Endothelial cell of umbilical vein (primary cell): ENCODE measurements around the gene OTX2. TPM values are rescaled to one million over a fixed set of nuclear protein-coding genes. Genes with fewer than 3 reads are reported as not detected.

ENCODE experiments used
- BruUV-seq: library from RNA; stranded (reverse); fragments of 400-500 nt; replicated peaks from 2 replicates; lab custom pipeline; 2021; lab: Mats Ljungman, UMichigan
- CTCF ChIA-PET: fragments of 300-600, 350-600 bp; sonication (Branson Sonifier 250); formaldehyde crosslinking; loops from one replicate; lab custom pipeline; 2021; ENCODE audit warnings: antibody characterized with exemption, inconsistent platforms; lab: Charles Lee
- POLR2A ChIA-PET: fragments of 300-600, 350-600 bp; sonication (Branson Sonifier 250); formaldehyde crosslinking; loops from one replicate; lab custom pipeline; 2021; ENCODE audit warnings: antibody characterized with exemption, inconsistent platforms; lab: Charles Lee
- DNase-seq: peaks from one replicate; pipeline ENCODE4 v3.0.0-alpha.2; 2011; ENCODE audit warnings: low read depth, low spot score
- FAIRE-seq: peaks from 2 replicates; lab custom pipeline; 2011; peaks lifted over from hg19 to GRCh38; lab: Jason Lieb, UNC
- H2AFZ ChIP-seq: 2 replicates; pipeline ENCODE4 v1.6.0; 2012; ENCODE audit warnings: low read depth, low read length, control low read depth, inconsistent platforms
- H3K27ac ChIP-seq: 2 replicates; pipeline ENCODE4 v1.5.1; 2011; ENCODE audit warnings: low read depth, mild to moderate bottlenecking, control low read depth, low read length, moderate library complexity; ENCODE audit not compliant: insufficient read depth
- H3K27me3 ChIP-seq, 2 experiments: 2 replicates each; pipeline versions ENCODE4 v1.6.0 to v1.6.1; 2011; ENCODE audit warnings: low read length in 2 of 2, mixed read lengths in 1 of 2; ENCODE audit not compliant: control insufficient read depth in 2 of 2, insufficient read depth in 2 of 2
- H3K36me3 ChIP-seq, 2 experiments: 2 replicates in 1 of 2; 3 replicates in 1 of 2; pipeline ENCODE4 v1.5.1; 2011; ENCODE audit warnings: low read length in 2 of 2, mild to moderate bottlenecking in 1 of 2, moderate library complexity in 1 of 2; ENCODE audit not compliant: control insufficient read depth in 2 of 2, insufficient read depth in 2 of 2; ENCODE audit errors: extremely low read depth in 1 of 2
- H3K4me1 ChIP-seq: 3 replicates; pipeline ENCODE4 v1.5.1; 2011; ENCODE audit warnings: mild to moderate bottlenecking, low read length; ENCODE audit not compliant: control insufficient read depth, insufficient read depth; ENCODE audit errors: extremely low read depth
- H3K4me2 ChIP-seq: 2 replicates; pipeline ENCODE4 v1.6.1; 2011; ENCODE audit warnings: low read length, control low read depth, mixed read lengths; ENCODE audit not compliant: insufficient read depth
- H3K4me3 ChIP-seq, 3 experiments: fragments of 200-600 bp in 1 of 3; sonication (generic), shearing (Covaris generic) in 1 of 3; replicated peaks in 1 of 3; 2 replicates each; pipeline ENCODE4 v1.5.1; 2011 to 2016; ENCODE audit warnings: control low read depth in 3 of 3, low read length in 3 of 3, mild to moderate bottlenecking in 2 of 3, inconsistent platforms in 1 of 3, low read depth in 1 of 3, moderate library complexity in 1 of 3; ENCODE audit not compliant: insufficient read depth in 1 of 3
- H3K79me2 ChIP-seq: 2 replicates; pipeline ENCODE4 v1.6.0; 2012; ENCODE audit warnings: low read length, inconsistent platforms; ENCODE audit not compliant: control insufficient read depth, insufficient read depth
- H3K9ac ChIP-seq: replicated peaks from 2 replicates; pipeline ENCODE3; 2011; ENCODE audit warnings: low read length, control low read depth; ENCODE audit not compliant: insufficient read depth; ENCODE audit errors: extremely low read depth
- H3K9me1 ChIP-seq: replicated peaks from 3 replicates; pipeline ENCODE4 v1.6.0; 2011; ENCODE audit warnings: mild to moderate bottlenecking, low read length; ENCODE audit not compliant: control insufficient read depth, insufficient read depth; ENCODE audit errors: extremely low read depth
- H3K9me3 ChIP-seq: replicated peaks from 2 replicates; pipeline ENCODE4 v1.5.1; 2012; ENCODE audit warnings: low read length, inconsistent platforms; ENCODE audit not compliant: control insufficient read depth, insufficient read depth
- H4K20me1 ChIP-seq: replicated peaks from 2 replicates; pipeline ENCODE3; 2011; ENCODE audit warnings: mild to moderate bottlenecking, low read length; ENCODE audit not compliant: control insufficient read depth, insufficient read depth; ENCODE audit errors: extremely low read depth
- CTCF ChIP-seq, 2 donors: IDR thresholded peaks; 1 replicate in 1 of 2; 2 replicates in 1 of 2; pipeline ENCODE4 v1.5.1; 2011; ENCODE audit warnings: low read length in 2 of 2, mild to moderate bottlenecking in 2 of 2, moderate library complexity in 2 of 2, control low read depth in 1 of 2, inconsistent platforms in 1 of 2, low read depth in 1 of 2; ENCODE audit not compliant: insufficient read depth in 1 of 2; ENCODE audit errors: extremely low read depth in 1 of 2
- EZH2 ChIP-seq: IDR thresholded peaks from 2 replicates; pipeline ENCODE4 v1.6.1; 2012; ENCODE audit warnings: borderline replicate concordance, low read depth, mild to moderate bottlenecking, moderate library complexity, low read length, inconsistent platforms; ENCODE audit not compliant: severe bottlenecking
- FOS ChIP-seq: IDR thresholded peaks from 2 replicates; pipeline ENCODE4 v1.6.1; 2011; ENCODE audit warnings: mild to moderate bottlenecking, low read length, moderate library complexity, borderline replicate concordance; ENCODE audit not compliant: insufficient read depth
- GATA2 ChIP-seq: IDR thresholded peaks from 2 replicates; pipeline ENCODE4 v1.7.0; 2011; ENCODE audit warnings: low read depth, mild to moderate bottlenecking, moderate library complexity, mixed read lengths, low read length; ENCODE audit not compliant: insufficient read length, insufficient read depth
- JUN ChIP-seq: IDR thresholded peaks from 2 replicates; pipeline ENCODE4 v1.6.1; 2011; ENCODE audit warnings: borderline replicate concordance, low read depth; ENCODE audit not compliant: insufficient read length, insufficient read depth
- MAX ChIP-seq: IDR thresholded peaks from 2 replicates; pipeline ENCODE4 v1.6.1; 2011; ENCODE audit not compliant: insufficient read depth, insufficient read length
- MYC ChIP-seq: IDR thresholded peaks from one replicate; pipeline ENCODE4 v1.6.1; 2011; ENCODE audit warnings: mild to moderate bottlenecking, low read depth, low read length
- POLR2A ChIP-seq: IDR thresholded peaks from 2 replicates; pipeline ENCODE4 v1.6.1; 2012; ENCODE audit warnings: low read depth, mild to moderate bottlenecking, control low read depth, low read length
- POLR2AphosphoS5 ChIP-seq: IDR thresholded peaks from 2 replicates; pipeline ENCODE4 v1.6.1; 2012; ENCODE audit warnings: low read depth, mild to moderate bottlenecking, control low read depth, low read length, moderate library complexity; ENCODE audit not compliant: insufficient read depth
- dilution Hi-C: fragments of 300-500 bp; cut with MboI; formaldehyde crosslinking; loops from one replicate; pipeline ENCODE4 v1.15.0; 2019; ENCODE audit warnings: low sequenced_read_pairs; ENCODE audit not compliant: extremely low pct_ligation_motif_present
- intact Hi-C: fragments of 100-400 bp; cut with micrococcal nuclease; formaldehyde crosslinking; loops from one replicate; pipeline ENCODE4 v1.10.0; 2022
- polyA plus RNA-seq, 4 experiments: library from polyadenylated mRNA; depleted of rRNA in 3 of 4; stranded (reverse) in 3 of 4; unstranded in 1 of 4; fragments of >200 nt; gene quantifications; 2 replicates each; pipeline versions ENCODE4 v1.2.1 to v1.2.3, GENCODE V29; 2011 to 2012; ENCODE audit warnings: missing spikeins in 1 of 4
- total RNA-seq: library from RNA; stranded (reverse); gene quantifications from 2 replicates; pipeline ENCODE4 v1.2.3, GENCODE V29; 2021

OTX2 gene
- total and polyA plus RNA-seq, 2 donors (not counting 3 experiments of a cell fraction or from before 2014, with no cell fraction given): not detected

- H3K4me1 ChIP-seq: no peaks in the 10 kb centered on the region
- ChIA-PET POLR2A (no interaction called here), CTCF (no interaction called here)
- peak; percentile 58 for TF ChIP-seq EZH2
- TF ChIP-seq FOS: no peak
- H2AFZ ChIP-seq: no peak overlapping the region
- BruUV-seq: no TSS peak
- H3K27ac ChIP-seq: no peak overlapping the region
- H3K9me1 ChIP-seq: no peaks in the 10 kb centered on the region
- no peaks in the 10 kb centered on the region for H4K20me1 ChIP-seq
- H3K36me3 ChIP-seq: no peaks in the 10 kb centered on the region
- no peaks in the 10 kb centered on the region for H3K79me2 ChIP-seq
- intact Hi-C loops (no loop called here), dilution Hi-C loops (no loop called here)
- H3K4me2 ChIP-seq: no peak overlapping the region
- no peaks in the 10 kb centered on the region for H3K9me3 ChIP-seq
- H3K9ac ChIP-seq: no peak overlapping the region
- FAIRE-seq (no peak), DNase-seq (no peak)
- H3K4me3 ChIP-seq: no peak overlapping the region
- H3K27me3 ChIP-seq: peaks cover 84 to 97% of the 10 kb centered on the region in 2 experiments
Observed at GRCh38 chr14:56797569-56798446, 12.5 kb downstream of the OTX2 start.

- H3K79me2 ChIP-seq: no peaks in the 10 kb centered on the region
- FAIRE-seq (no peak), DNase-seq (no peak)
- no peaks in the 10 kb centered on the region for H4K20me1 ChIP-seq
- H3K27me3 ChIP-seq: peaks cover 77 to 89% of the 10 kb centered on the region in 2 experiments
- no peak for TF ChIP-seq FOS
- TF ChIP-seq EZH2: no peak
- no peak for TF ChIP-seq MAX
- no peak for TF ChIP-seq POLR2AphosphoS5
- TF ChIP-seq MYC: no peak
- TF ChIP-seq JUN: no peak
- no peak for TF ChIP-seq CTCF (IDR thresholded peaks at IDR 0.05; ENCODE audit: extremely low read depth in 1 of 2, insufficient read depth in 1 of 2, low read depth in 1 of 2, low read length in 2 of 2)
- no peak for TF ChIP-seq POLR2A
- no peak for TF ChIP-seq GATA2
- no peak overlapping the region for H2AFZ ChIP-seq
- intact Hi-C loops: no loop called here
- no peaks in the 10 kb centered on the region for H3K4me1 ChIP-seq
- CTCF ChIA-PET: no interaction called here
- H3K9me3 ChIP-seq: no peaks in the 10 kb centered on the region
- no peak overlapping the region for H3K9ac ChIP-seq
- POLR2A ChIA-PET: no interaction called here
- H3K4me2 ChIP-seq: no peak overlapping the region
- dilution Hi-C loops: no loop called here
- BruUV-seq: no TSS peak
- H3K4me3 ChIP-seq: no peak overlapping the region
- H3K27ac ChIP-seq: no peak overlapping the region
- H3K9me1 ChIP-seq: no peaks in the 10 kb centered on the region
- no peaks in the 10 kb centered on the region for H3K36me3 ChIP-seq
Observed at GRCh38 chr14:56797003-56797568, 13.2 kb downstream of the OTX2 start.
